Hepatocyte (in vitro differentiated cells): ENCODE data around the gene KLHL30. TPM values are rescaled to one million over a fixed set of nuclear protein-coding genes. Genes with fewer than 3 reads are reported as not detected.
"Not testable (repeated sequence)": the region's sequence is repeated elsewhere in the genome, so short reads cannot be mapped to it uniquely, and the experiment has no call there.

Source experiments
- DNase-seq: peaks from one replicate; pipeline ENCODE4 v3.0.0-alpha.2; 2016; ENCODE audit warnings: low spot score
- H2AFZ ChIP-seq: fragments of 200-600 bp; sonication (generic); 2 replicates; pipeline ENCODE4 v1.6.0; 2016; ENCODE audit warnings: antibody characterized with exemption, mild to moderate bottlenecking
- H3K27ac ChIP-seq: fragments of 200-600 bp; sonication (generic); 2 replicates; pipeline ENCODE4 v1.5.1; 2016; ENCODE audit warnings: mild to moderate bottlenecking
- H3K27me3 ChIP-seq: fragments of 200-600 bp; sonication (generic); 2 replicates; pipeline ENCODE4 v1.6.1; 2016
- H3K36me3 ChIP-seq: fragments of 200-600 bp; sonication (generic); replicated peaks from 2 replicates; pipeline ENCODE4 v1.5.1; 2016; ENCODE audit warnings: low read depth; ENCODE audit not compliant: insufficient read depth
- H3K4me1 ChIP-seq: fragments of 200-600 bp; sonication (generic); 2 replicates; pipeline ENCODE4 v1.5.1; 2016; ENCODE audit warnings: mild to moderate bottlenecking, moderate library complexity; ENCODE audit not compliant: insufficient read depth
- H3K4me2 ChIP-seq: fragments of 200-600 bp; sonication (generic); 2 replicates; pipeline ENCODE4 v1.6.0; 2016
- H3K4me3 ChIP-seq: fragments of 200-600 bp; sonication (generic); 2 replicates; pipeline ENCODE4 v1.5.1; 2016; ENCODE audit warnings: mild to moderate bottlenecking
- H3K79me2 ChIP-seq: fragments of 200-600 bp; sonication (generic); 2 replicates; pipeline ENCODE4 v1.6.0; 2017; ENCODE audit warnings: mild to moderate bottlenecking
- H3K9me2 ChIP-seq: fragments of 200-600 bp; sonication (generic); replicated peaks from 2 replicates; pipeline ENCODE4 v1.6.0; 2017; ENCODE audit warnings: mild to moderate bottlenecking; ENCODE audit not compliant: insufficient read depth
- H3K9me3 ChIP-seq: fragments of 200-600 bp; sonication (generic); 2 replicates; pipeline ENCODE4 v1.5.1; 2016; ENCODE audit warnings: low read depth, mild to moderate bottlenecking
- H4K20me1 ChIP-seq: fragments of 200-600 bp; sonication (generic); 2 replicates; pipeline ENCODE4 v1.6.0; 2016; ENCODE audit warnings: mild to moderate bottlenecking; ENCODE audit not compliant: insufficient read depth, poor library complexity, severe bottlenecking
- EZH2 ChIP-seq: fragments of 200-600 bp; sonication (generic); IDR thresholded peaks from 2 replicates; pipeline ENCODE4 v1.6.1; 2016; ENCODE audit warnings: antibody characterized with exemption, mild to moderate bottlenecking, borderline replicate concordance
- EZH2phosphoT487 ChIP-seq: fragments of 200-600 bp; sonication (generic); IDR thresholded peaks from one replicate; pipeline ENCODE4 v1.6.1; 2018; ENCODE audit warnings: antibody characterized with exemption, mild to moderate bottlenecking, low read depth, moderate library complexity; ENCODE audit not compliant: unreplicated experiment, severe bottlenecking
- WGBS: methylation state at CpG from one replicate; pipeline ENCODE4 v1.1.6; 2016; ENCODE audit warnings: low lambda C conversion rate; ENCODE audit errors: missing lambda C conversion rate; 5-methylcytosine and 5-hydroxymethylcytosine counted together
- polyA plus RNA-seq: library from polyadenylated mRNA; unstranded; fragments of >200 nt; fragmentation: Nextera tagmentation; extraction: Ambion mirVana; gene quantifications from 2 replicates; pipeline ENCODE4 v1.2.1, GENCODE V29; 2016
- total RNA-seq: library from RNA; depleted of rRNA; stranded (reverse); fragments of >200 nt; gene quantifications from 2 replicates; pipeline ENCODE4 v1.2.3, GENCODE V29; 2014
- TF ChIP-seq, protein P1 (sequence below): fragments of 200-600 bp; sonication (generic); IDR thresholded peaks from 2 replicates; pipeline ENCODE4 v1.5.1; 2016; ENCODE audit warnings: antibody characterized with exemption, mild to moderate bottlenecking; ENCODE audit not compliant: poor library complexity

Gene KLHL30
- total and polyA plus RNA-seq, 2 experiments from 2014 or later = 0.15 TPM; not detected in 1

GRCh38 chr2:238170386-238171071 is 32.1 kb downstream of the KLHL30 start:
- peak overlapping the region; percentile 84 for H3K27ac ChIP-seq
- DNase-seq = no peak
- H3K9me2 ChIP-seq = no peaks in the 10 kb centered on the region
- H3K4me2 ChIP-seq = no peak overlapping the region
- no peak overlapping the region for H3K4me3 ChIP-seq
- H3K79me2 ChIP-seq = no peaks in the 10 kb centered on the region
- H2AFZ ChIP-seq = no peak overlapping the region
- 91% methylated on average over 21 of the region's 21 CpGs for WGBS
- no peaks in the 10 kb centered on the region for H4K20me1 ChIP-seq
- H3K36me3 ChIP-seq = no peaks in the 10 kb centered on the region
- TF ChIP-seq EZH2 (no peak), EZH2phosphoT487 (no peak)
- TF ChIP-seq, protein P1, sequence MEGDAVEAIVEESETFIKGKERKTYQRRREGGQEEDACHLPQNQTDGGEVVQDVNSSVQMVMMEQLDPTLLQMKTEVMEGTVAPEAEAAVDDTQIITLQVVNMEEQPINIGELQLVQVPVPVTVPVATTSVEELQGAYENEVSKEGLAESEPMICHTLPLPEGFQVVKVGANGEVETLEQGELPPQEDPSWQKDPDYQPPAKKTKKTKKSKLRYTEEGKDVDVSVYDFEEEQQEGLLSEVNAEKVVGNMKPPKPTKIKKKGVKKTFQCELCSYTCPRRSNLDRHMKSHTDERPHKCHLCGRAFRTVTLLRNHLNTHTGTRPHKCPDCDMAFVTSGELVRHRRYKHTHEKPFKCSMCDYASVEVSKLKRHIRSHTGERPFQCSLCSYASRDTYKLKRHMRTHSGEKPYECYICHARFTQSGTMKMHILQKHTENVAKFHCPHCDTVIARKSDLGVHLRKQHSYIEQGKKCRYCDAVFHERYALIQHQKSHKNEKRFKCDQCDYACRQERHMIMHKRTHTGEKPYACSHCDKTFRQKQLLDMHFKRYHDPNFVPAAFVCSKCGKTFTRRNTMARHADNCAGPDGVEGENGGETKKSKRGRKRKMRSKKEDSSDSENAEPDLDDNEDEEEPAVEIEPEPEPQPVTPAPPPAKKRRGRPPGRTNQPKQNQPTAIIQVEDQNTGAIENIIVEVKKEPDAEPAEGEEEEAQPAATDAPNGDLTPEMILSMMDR = no peak
- H3K27me3 ChIP-seq = no peaks in the 10 kb centered on the region
- no peaks in the 10 kb centered on the region for H3K9me3 ChIP-seq
- peaks cover 11% of the 10 kb centered on the region for H3K4me1 ChIP-seq

- H3K27me3 ChIP-seq, H3K9me2 ChIP-seq, H3K36me3 ChIP-seq, H3K4me2 ChIP-seq, H3K4me3 ChIP-seq, H3K79me2 ChIP-seq, H4K20me1 ChIP-seq, H3K9me3 ChIP-seq, DNase-seq, H2AFZ ChIP-seq: not testable (repeated sequence)
- 96% methylated on average over 5 of the region's 5 CpGs for WGBS
- peaks cover 11% of the 10 kb centered on the region for H3K4me1 ChIP-seq
- H3K27ac ChIP-seq = peak overlapping the region; percentile 84
Observed at GRCh38 chr2:238171072-238171431, 32.6 kb downstream of the KLHL30 start.

GRCh38 chr2:238171575-238172187 is 33.2 kb downstream of the KLHL30 start:
- Histone ChIP-seq H3K27ac (peak overlapping the region; percentile 20), H3K4me1 (peaks cover 11% of the 10 kb centered on the region), H3K79me2 (no peaks in the 10 kb centered on the region), H3K4me2 (no peak overlapping the region), H3K9me3 (no peaks in the 10 kb centered on the region), H3K4me3 (no peak overlapping the region), H3K36me3 (no peaks in the 10 kb centered on the region), H3K9me2 (no peaks in the 10 kb centered on the region), H4K20me1 (no peaks in the 10 kb centered on the region), H3K27me3 (no peaks in the 10 kb centered on the region), H2AFZ (no peak overlapping the region)
- WGBS = 95% methylated on average over 9 of the region's 9 CpGs
- TF ChIP-seq, protein P1 = no peak
- TF ChIP-seq EZH2 (no peak), EZH2phosphoT487 (no peak)
- DNase-seq = no peak

DNA sequence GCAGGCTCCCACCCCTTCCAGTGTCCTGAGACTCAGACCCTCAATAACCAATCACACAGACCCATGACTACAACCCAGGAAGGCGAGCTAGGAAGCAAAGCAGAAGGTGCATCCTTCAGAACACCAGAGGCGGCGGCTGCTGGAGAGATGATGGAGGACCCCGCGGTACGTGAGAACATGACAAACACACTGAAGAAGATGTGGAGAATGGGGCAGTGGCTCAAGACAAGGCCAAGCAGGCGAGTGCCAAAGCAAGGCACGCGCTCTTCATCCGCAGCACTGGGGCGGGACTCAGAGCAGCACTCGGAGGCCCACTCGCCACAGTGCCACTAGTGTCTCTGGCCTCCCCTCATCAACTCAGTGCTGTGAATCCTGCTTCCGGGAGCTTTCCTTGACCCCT is 34.0 kb downstream of the KLHL30 start:
- no peak overlapping the region for H3K27ac ChIP-seq
- peaks cover 11% of the 10 kb centered on the region for H3K4me1 ChIP-seq
- no peaks in the 10 kb centered on the region for H4K20me1 ChIP-seq
- 93% methylated on average over 14 of the region's 14 CpGs for WGBS
- TF ChIP-seq, protein P1 = no peak
- no peak for TF ChIP-seq EZH2phosphoT487
- no peak for TF ChIP-seq EZH2
- no peaks in the 10 kb centered on the region for H3K36me3 ChIP-seq
- no peak overlapping the region for H2AFZ ChIP-seq
- H3K79me2 ChIP-seq = no peaks in the 10 kb centered on the region
- no peaks in the 10 kb centered on the region for H3K9me3 ChIP-seq
- H3K4me2 ChIP-seq = no peak overlapping the region
- no peak for DNase-seq
- H3K9me2 ChIP-seq = no peaks in the 10 kb centered on the region
- H3K27me3 ChIP-seq = no peaks in the 10 kb centered on the region
- no peak overlapping the region for H3K4me3 ChIP-seq
